ENCODE results near the gene MNX1.

MNX1 gene

DNA sequence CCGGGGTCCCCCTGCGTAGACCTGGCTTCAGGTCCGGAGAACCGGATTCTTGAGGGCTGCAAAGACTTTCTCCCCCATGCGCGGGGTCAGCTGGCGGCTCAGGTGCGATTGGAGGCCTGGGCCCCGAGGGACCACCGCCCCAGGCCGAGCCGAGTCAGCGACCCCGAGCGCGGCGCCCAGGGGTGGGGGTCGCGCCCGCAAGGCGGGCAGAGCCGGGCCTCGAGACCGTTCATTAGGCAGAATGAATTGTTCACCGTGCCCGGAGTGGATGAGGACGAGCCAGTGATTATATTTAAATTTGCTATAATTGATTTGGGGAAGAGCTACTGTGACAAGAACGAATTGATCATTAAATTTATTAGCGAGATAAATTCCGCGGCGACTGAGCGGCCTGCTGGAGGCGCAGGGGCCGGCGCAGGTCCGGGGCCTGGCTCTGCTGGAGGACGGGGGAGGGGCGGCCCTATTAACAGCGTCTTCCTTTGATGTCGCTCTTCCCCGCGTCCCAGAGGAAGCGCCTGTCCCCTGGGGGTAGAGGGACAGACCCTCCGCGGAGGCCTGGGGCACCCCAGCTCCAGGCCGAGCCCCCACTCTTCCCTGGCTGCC, 7.5 kb downstream of the MNX1 start:
- no peak for DNase-seq (ENCODE audit: low read depth)

DNA sequence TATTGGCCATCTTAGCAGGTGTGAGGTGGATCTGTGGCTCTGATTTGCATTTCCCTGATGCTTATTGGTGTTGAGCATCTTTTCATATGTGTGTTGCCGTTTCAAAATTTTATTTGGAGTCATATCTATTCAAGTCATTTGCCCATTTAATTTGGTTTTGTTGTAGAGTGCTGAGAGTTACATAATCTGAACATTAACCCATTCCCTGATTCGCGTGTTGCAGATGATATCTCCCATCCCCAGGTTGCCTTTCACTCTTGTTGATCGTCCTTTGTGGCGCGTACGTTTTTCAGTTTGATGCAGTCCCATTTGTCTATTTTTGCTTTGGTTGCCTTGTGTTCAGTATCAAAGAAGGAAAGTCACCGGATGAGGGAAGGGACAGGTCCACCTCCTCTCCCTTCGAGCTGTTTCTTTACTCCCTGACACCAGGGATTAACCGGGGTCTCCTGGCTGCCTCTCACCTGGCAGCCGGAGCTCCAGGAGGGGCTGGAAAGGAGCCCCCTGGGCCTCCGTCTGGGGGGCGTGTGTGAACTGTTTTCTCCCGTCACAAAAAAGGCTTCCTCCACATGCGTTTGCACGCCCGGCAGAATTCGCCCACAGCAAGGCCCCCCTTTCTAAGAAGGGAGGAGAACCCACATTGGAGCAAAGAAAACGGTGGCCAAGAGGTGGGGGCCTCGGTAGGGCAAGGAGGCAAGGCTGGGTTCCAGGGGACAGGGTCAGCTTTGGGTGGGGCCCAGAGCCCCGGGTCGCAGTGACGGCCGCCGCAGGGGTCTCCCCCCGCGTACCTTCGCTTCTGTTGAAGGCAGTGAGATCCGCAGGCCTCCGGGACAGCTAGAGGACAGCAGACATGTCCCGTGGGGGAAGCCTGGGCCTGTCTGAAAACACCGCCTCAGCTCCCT, 8.3 kb downstream of the MNX1 start:
- no peak for DNase-seq (ENCODE audit: low read depth)

DNA sequence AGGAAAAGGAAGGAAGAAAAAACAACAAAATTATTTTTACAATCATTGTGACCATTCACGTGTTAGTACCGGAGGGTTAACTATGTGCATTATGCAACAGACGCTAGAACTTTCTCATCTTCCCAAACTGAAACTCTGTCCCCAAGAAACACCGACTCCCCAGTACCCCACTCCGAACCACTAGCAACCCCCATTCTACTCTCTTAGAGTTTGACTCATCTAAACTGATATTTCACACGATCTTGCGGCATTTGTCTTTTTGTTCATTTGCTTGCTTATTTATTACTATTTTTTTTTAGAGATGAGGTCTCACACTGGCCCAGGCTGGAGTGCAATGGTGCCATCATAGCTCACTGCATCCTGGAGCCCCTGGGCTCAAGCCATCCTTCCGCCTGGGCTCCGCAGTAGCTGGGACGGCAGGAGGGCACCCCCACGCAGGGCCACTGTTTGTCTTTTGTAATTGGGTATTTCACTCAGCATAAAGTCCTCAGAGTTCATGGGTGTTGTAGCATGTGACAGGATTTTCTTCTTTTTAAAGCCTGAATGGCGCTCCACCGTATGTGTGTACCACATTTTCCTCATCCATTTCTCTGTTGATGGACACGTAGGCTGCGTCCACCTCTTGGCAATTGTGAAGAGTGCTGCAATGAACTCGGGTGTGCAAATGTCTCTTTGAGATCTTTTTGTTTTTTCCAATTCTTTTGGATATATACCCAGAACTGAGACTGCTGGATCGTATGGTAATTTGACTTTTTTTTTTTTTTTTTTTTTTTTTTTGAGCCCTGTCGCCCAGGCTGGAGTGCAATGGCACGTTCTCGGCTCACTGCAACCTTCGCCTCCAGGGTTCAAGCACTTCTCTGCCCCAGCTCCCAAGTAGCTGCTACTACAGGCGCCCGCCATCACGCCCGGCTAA, 9.5 kb downstream of the MNX1 start:
- DNase-seq (ENCODE audit: low read depth) = no peak

DNA sequence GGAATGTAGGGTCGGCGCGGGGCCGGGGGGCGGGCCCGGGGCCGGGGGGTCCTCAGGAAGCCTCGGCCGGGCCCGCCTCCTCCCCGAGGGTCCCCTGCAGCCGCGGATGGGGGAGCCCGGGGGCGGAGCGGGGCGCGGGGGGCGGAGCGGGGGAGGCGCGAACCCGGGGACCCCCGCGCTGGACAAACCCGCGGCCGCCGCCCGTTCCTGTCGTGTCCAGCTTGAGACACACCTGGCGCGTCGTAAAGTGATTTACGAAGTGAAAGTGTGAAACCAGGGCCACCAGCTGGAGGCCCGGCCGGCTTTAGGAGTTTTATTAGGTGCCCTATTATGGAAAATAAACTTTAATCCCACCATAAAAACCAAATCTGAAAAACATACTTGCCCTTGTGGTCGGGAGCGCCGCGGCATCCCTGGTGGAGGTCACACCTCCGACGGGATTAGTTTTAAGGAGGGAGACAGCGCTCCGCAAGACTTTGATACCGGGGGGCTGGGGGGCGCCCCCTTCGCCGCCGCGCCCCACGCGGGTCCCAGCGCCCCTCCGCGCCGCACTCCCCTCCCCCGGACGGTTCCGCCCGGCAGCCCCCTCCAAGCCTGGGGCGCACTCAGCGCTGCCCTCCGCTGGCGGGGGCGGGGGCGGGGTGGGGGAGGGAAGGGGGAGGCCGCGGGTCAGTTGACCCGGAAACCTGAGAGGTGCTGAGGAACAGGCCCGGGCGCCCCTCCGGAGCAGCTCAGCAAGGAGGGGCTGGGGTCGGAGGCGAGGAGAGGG, 10.3 kb downstream of the MNX1 start:
- DNase-seq (ENCODE audit: low read depth) = no peak

DNA sequence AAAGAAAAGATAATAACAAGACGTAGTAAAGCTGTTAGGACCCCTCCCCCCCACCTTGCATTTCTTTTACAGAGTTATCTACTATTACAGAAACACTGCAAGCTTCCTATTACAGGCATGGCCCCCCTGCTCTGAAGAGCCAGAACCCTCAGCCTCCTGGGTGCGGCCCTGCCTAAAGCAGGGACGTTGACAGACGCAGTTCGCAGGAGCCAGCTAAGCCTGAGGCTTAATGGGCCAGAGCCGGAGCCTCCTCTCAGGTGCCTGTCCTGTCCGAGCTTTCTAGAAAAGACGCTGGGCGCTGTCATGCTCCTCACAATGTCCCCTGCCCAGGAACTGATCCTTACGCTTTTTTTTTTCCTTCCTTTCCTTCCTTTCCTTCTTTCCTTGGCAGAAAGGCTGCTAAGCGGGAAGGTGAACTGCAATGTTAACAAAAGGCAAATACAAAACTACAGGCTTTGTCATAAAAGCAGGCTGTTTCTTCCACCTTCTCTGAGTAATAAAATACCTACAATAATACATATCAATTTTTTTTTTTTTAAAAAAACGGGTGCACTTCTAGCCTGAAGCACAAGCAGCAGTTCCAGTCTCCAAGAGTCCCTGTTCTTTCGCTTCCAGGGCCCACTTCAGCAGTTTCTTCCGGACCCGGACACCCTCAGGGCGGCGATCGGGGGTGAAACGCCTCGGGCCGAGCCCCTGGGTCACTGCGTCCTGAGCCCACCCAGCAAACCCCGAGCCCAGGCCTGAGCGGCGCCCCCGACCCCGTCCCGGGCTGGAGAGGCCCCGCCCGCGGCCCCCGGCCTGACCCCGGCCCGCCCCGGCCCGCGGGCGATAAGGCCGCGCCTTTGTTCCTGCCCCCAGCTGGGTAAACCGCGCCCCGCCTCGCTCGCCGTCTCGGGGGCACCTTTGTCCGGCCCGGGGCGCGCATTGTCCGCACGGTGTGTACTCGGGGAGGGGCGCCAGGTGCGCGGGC, 11.2 kb downstream of the MNX1 start:
- no peak for DNase-seq (ENCODE audit: low read depth)

DNA sequence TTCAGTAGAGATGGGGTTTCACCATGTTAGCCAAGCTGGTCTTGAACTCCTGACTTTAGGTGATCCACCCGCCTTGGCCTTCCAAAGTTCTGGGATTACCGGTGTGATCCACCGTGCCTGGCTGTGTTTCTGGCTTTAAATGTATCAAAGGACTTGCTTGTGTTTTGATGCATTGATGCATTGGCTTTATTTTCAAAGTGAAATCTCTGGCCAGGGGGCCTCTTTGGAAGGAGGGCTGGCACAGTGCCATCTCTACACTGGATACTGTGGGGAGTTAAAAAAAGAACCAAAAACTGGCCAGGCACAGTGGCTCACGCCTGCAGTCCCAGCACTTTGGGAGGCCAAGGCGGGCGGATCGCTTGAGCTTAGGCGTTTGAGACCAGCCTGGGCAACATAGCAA, 16.0 kb downstream of the MNX1 start:
- DNase-seq (ENCODE audit: low read depth) = no peak

DNA sequence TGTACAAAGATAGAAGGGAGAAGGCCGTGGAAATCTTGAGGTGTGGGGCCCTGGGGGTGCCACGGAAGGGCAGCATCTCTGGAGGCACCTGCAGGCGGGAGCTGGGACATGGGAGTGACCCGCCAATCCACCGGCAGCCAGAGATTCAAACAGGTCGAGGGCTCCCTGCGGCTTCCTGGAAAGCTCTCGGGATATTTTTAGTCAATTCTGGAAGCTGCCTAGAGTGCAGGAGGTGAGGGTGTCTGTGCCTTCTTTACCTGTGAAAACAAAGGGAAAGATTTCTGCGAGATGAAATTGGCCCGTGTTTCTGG, 16.6 kb downstream of the MNX1 start:
- no peak for DNase-seq (ENCODE audit: low read depth)

DNA sequence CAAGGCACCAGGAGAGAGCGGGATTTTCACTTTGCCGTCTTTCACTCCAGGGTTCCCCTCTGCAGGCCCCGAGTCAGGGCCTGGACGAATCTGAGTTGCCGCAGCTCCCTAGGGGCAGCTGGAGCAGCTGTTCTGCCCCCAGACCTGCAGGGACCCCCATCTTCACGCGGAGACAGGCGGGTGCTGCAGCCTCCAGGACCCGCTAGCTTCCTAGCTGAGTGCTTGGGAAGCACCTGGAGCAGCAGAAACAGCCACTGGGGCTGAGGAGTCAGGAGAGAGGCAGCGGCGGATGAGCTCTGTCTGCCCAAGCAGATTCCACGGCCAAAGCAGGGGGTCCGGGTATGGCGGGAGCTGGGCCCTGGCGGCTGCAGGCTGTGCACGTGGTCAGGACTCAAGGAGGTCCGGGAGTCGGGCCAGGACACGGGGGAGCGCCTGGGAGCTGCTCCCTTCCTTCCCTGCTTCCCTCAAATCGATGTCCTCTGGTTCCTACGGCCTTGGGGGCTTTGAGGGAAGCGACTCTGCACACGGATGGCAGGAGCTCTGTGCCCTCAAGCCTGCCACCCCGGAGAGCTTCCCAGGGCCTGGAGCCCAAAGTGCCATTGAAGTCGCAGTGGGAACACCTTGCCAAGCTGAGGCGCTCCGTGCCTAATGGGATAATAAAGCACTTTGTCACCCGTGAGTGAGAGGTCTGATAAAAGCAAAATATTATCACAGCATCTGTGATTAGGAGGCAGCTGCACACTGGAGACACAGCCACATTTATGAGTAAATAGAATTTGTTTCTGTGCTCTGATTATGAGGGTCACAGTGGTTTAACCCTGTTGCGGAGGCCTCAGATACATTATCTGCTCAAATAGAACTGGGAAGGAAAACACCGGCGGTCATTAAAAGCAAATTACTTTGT, 17.2 kb downstream of the MNX1 start:
- no peak for DNase-seq (ENCODE audit: low read depth)

DNA sequence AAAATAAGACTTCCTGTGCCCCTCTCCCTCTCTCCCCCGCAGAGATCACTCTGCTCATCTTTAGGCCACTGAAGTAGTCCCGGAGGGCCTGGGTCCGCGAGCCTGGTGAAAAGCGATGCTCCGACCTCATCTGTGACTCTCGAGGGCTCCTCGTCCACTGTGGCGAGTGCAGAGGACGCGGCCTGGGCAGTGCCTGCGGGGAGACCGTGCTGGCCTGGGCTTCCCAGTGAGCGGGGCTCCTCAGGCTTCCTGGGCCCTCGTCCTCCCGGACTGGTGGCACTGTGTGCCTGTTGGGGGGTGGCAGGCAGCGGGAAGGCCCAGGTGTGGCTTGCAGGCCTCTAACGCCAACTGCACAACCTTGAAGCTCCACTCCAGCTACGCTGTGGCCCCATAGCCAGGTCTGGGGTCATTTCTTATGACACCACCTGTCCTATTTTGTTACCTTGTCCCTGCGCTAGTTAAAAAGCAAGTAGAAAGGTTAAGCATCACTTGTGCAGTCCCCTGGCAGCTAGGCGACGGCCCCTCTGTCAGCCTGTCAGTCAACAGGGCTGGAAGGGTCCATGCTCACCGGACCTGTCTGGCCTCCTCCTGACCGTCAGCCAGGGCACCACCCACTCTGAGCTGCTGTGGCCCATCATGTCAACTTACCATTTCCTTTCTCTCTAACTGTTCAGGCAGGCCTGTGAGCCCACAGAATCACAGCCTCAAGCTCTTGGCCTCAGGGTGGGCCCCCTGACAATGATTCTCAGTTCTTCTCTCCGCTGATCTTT, 20.5 kb downstream of the MNX1 start:
- no peak for DNase-seq (ENCODE audit: low read depth)

DNA sequence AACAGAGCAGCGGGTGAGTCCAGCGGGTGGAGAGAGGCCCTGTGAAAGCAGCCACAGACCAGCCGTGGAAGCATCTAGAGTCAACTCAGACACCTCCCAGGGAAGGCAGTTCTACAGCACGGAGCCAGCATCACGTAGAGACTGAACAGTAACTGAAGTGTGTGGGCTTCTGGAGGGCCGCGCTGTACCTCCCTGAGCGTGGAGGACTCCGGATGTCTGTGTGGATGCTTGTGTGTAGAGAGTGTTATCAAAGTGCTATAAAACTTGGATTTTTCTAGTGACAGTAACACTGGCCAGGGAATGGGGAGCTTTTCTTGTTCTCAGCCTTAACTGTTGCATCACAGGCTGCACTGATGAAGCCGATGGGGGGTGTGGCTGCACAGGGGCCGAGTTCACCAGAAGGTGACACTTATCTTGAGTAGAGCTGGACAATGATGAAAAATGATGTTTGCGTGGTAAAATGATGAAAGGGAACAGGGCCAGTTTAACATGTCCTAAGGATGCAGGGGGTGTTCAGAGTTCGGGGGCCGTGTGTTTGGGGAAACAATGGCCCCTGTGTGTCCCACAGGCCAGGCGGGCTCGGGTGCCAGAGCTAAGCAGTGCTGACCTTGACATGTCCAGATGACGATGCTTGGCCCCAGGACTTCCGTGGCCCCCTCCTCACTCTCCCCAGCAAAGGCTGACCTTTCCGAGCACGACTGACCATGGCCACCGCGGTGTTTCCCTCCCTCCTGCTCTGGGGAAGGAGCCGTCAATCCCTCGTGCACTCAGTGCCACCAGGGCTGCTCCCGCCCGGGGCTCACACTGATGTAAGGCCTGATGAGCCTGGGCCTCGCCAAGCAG, 21.9 kb downstream of the MNX1 start:
- no peak for DNase-seq (ENCODE audit: low read depth)

DNA sequence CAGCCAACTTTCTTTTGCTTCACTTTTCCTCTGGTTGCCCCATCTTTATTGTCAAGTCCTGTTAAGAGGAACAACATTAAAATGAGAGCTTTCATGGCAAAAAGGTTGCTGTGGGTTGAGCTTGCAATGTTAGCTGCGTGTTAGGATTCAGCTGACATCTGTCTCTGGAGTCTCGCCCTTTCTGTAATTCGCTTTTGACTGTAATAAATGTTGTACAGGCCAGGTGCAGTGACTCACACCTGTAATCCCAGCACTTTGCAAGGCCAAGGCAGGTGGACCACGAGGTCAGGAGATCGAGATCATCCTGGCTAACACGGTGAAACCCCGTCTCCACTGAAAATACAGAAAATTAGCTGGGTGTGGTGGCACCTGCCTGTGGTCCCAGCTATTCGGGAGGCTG, 24.1 kb downstream of the MNX1 start:
- DNase-seq (ENCODE audit: low read depth) = no peak

DNA sequence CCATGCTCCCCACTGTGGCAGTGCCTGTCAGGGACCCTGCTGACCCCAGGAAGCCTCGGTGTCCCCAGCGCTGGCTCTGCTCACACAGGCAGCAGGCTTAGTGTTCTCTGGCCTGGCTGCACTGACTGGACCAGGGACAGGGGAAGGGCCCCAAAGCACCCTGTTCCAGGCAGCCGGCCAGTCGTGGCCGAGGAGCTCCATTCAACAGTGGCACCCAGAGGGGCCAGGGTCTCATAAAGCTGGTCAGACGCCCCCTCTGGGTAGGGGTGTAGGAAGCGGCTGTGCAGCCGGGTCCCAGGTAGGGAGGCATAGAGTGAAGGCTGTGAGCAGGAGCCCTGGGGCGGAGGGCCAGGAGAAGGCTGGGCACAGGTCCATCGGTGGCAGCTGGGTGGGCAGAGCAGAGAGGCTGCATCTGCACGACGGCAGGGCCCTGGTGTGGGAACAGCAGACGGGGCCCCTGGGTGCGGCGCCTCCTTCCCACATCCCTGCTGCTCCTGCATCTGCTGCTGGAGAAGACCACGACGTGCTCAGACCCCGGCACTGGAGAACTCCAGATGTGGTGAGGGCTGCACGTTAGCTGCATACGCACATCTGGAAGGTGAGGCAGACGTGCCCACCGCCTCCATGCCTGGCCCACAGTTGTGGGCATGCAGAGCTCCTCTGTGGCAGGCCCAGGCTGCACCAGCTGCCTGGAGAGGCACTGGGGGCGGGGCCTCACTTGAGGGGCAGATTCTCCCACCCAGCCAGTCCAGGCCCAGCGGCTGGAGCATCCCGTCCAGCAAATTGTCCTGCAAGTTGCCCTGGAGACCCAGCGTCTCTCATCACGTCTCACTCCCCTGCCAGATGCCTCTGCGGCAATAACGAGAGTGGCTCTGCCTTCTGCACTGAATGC, 25.1 kb downstream of the MNX1 start:
- DNase-seq (ENCODE audit: low read depth) = no peak

DNA sequence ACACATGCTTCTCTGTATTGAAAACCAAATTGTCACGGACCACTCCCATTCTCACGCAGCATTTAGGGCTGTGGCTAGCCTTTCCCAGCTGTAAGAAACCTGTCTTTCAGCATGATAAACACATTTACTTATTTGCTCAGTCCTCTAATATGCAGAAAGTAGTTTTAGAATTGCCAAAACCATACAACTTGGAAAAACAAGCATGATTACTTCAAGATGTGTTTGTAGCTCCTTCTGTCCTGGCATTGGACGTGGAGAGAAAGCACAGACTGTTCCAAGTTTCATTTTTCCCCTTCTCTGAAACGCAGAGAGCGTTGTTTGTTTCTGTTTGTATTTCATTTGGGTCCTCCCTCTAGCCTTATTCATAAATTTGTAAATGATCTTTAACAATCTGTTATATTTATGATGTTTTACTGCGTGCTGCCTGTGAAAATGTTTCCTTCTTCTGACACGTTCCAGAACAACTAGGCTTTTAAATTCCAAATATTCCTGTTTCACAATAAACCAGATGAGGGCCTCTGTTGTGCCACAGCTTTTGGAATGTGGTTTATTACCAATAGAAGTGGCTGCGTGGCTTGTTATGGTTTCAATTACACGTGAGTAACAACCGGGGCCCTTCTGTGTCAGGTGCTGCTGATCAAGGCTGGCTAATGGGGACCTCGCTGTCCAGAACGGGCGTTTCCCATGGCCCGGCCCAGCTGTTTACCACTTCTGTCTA, 26.1 kb downstream of the MNX1 start:
- DNase-seq (ENCODE audit: low read depth) = no peak

DNA sequence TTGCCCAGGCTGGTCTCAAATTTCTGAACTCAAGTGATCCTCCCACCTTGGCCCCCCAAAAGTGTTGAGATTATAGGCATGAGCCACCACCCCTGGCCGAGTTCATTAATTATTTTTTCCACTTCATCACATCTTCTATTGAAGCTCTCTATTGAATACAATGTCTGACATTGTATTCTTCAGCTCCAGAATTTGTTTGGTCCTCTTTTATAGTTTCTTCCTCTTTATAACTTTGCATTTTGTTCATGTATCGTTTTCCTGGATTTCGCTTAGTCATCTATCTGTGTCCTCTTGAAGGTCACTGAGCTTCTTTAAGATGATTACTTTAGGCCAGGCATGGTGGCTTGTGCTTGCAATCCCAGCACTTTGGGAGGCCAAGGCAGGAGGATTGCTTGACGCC, 30.8 kb downstream of the MNX1 start:
- no peak for DNase-seq (ENCODE audit: low read depth)

DNA sequence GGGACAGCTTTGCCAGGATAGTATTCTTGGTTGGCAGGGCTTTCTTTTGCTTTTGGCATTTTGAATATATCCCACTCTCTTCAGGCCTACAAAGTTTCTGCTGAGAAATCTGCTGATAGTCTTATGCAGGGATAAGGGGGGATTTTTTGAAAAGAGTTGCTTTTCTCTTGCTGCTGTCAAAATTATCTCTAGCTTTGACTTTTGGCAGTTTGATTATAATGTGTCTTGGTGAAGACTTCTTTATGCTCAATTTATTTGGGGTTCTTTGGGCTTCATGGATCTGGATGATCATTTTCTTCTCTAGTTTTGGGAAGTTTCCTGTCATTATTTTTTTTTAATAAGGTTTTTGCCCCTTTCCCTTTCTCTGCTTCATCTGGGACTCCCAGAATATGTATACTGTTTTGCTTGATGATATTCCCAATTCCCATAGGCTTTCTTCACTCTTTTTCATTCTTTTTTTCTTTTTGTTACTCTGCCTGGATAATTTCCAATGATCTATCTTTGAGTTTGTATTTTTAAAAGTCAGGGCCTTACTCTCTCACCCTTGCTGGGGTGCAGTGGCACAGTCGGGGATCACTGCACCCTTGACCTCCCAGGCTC, 31.4 kb downstream of the MNX1 start:
- DNase-seq (ENCODE audit: low read depth) = no peak

DNA sequence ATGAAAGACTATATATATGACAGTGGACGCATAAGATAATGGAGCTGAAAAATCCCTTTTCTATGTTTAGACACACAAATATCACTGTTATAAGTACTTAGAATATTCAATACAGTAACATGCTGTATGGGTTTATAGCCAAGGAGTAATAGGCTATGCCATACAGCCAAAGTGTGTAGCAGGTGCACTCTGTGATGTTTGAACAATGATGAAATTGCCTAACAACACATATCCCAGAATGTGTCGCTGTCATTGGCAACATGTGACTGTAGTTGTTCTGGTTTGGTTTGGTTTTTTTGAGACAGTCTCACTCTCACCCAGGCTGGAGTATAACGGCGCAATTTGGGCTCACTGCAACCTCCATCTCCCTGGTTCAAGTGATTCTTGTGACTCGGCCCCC, 34.8 kb downstream of the MNX1 start:
- no peak for DNase-seq (ENCODE audit: low read depth)

Measured in HS-5 (cell line).